ENCODE measurements around the gene PLCH1. TPM values are rescaled to one million over a fixed set of nuclear protein-coding genes. Genes with fewer than 3 reads are reported as not detected.

The PLCH1 gene
- total RNA-seq, 1 experiment from 2014 or later: 1.4 TPM

DNA sequence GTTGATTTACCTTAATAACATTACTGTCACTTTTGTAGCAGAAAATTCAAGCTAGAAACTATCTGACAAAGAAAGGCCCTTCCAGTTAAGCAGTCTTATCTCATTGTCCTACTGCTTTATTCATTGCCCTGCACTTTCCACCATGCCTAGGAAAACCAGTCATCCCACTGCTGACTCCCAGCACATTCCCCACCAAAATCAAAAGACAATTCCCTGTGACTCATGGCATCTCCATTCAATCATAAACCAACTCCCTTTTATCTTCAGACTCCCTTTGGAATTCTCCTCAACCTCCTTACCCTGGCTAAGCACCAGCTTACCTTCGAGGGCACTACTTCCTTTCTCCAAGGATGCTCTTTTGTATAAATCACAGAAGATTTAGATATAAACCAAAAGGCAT lies 184.3 kb downstream of the PLCH1 start:
- Histone ChIP-seq H3K79me2 (ENCODE audit: low read depth) (no peaks in the 10 kb centered on the region), H3K4me3 (no peak overlapping the region), H3K9me2 (ENCODE audit: insufficient read depth) (no peaks in the 10 kb centered on the region), H3F3A (ENCODE audit: insufficient read depth, low read depth) (no peaks in the 10 kb centered on the region), H4K20me1 (ENCODE audit: insufficient read depth) (no peaks in the 10 kb centered on the region), H3K9me3 (ENCODE audit: insufficient read depth, low read depth) (no peaks in the 10 kb centered on the region), H3K36me3 (ENCODE audit: low read depth) (no peaks in the 10 kb centered on the region), H3K27me3 (ENCODE audit: insufficient read depth, low read depth) (no peaks in the 10 kb centered on the region), H3K27ac (no peak overlapping the region), H3K4me2 (no peak overlapping the region), H2AFZ (no peak overlapping the region), H3K4me1 (replicated peaks; ENCODE audit: insufficient read depth) (no peaks in the 10 kb centered on the region)
- intact Hi-C loops (cut with micrococcal nuclease; ENCODE audit: unreplicated experiment): no loop called here
- DNase-seq: no peak
- POLR2A ChIA-PET (ENCODE audit: unreplicated experiment): no interaction called here
- TF ChIP-seq CTCF (conservative IDR thresholded peaks at IDR 0.05): no peak
- no TSS peak for BruUV-seq (replicated peaks)
- CTCF ChIA-PET: no interaction called here

GRCh38 chr3:155560135-155560534 lies 184.7 kb downstream of the PLCH1 start:
- Histone ChIP-seq H3K27ac (no peak overlapping the region), H3K36me3 (ENCODE audit: low read depth) (no peaks in the 10 kb centered on the region), H4K20me1 (ENCODE audit: insufficient read depth) (no peaks in the 10 kb centered on the region), H3F3A (ENCODE audit: insufficient read depth, low read depth) (no peaks in the 10 kb centered on the region), H3K79me2 (ENCODE audit: low read depth) (no peaks in the 10 kb centered on the region), H3K4me3 (no peak overlapping the region), H3K4me1 (replicated peaks; ENCODE audit: insufficient read depth) (no peaks in the 10 kb centered on the region), H3K27me3 (ENCODE audit: insufficient read depth, low read depth) (no peaks in the 10 kb centered on the region), H3K9me3 (ENCODE audit: insufficient read depth, low read depth) (no peaks in the 10 kb centered on the region), H3K9me2 (ENCODE audit: insufficient read depth) (no peaks in the 10 kb centered on the region), H3K4me2 (no peak overlapping the region), H2AFZ (no peak overlapping the region)
- intact Hi-C loops (cut with micrococcal nuclease; ENCODE audit: unreplicated experiment): no loop called here
- no peak for DNase-seq
- CTCF ChIA-PET: no interaction called here
- POLR2A ChIA-PET (ENCODE audit: unreplicated experiment): no interaction called here
- no TSS peak for BruUV-seq (replicated peaks)
- TF ChIP-seq CTCF (conservative IDR thresholded peaks at IDR 0.05) (no peak), EZH2 (IDR thresholded peaks at IDR 0.05; ENCODE audit: low read depth) (no peak)

DNA sequence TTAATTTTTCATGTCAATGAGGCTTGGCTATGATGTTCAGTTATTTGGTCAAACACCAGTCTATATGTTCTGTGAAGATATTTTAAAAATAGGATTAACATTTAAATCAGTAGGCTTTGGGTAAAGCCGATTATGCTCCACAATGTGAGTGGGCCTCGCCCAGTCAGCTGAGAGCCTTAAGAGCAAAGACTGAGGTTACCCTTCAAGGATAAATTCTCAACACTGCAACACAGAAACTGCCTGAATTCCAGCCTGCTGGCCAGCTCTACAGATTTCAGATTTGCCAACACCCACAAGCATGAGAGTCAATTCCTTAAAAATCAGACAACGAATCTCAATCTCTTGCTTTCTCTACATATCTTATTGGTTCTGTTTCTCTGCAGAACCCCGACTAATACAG lies 188.3 kb downstream of the PLCH1 start:
- ChIA-PET POLR2A (ENCODE audit: unreplicated experiment) (no interaction called here), CTCF (no interaction called here)
- Histone ChIP-seq H3K9me3 (ENCODE audit: insufficient read depth, low read depth) (no peaks in the 10 kb centered on the region), H3K27me3 (ENCODE audit: insufficient read depth, low read depth) (no peaks in the 10 kb centered on the region), H3K36me3 (ENCODE audit: low read depth) (no peaks in the 10 kb centered on the region), H3K4me1 (replicated peaks; ENCODE audit: insufficient read depth) (no peaks in the 10 kb centered on the region), H3K4me3 (no peak overlapping the region), H3F3A (ENCODE audit: insufficient read depth, low read depth) (no peaks in the 10 kb centered on the region), H3K79me2 (ENCODE audit: low read depth) (no peaks in the 10 kb centered on the region), H2AFZ (no peak overlapping the region), H3K27ac (no peak overlapping the region), H3K9me2 (ENCODE audit: insufficient read depth) (no peaks in the 10 kb centered on the region), H3K4me2 (no peak overlapping the region), H4K20me1 (ENCODE audit: insufficient read depth) (no peaks in the 10 kb centered on the region)
- TF ChIP-seq CTCF (conservative IDR thresholded peaks at IDR 0.05): no peak
- TF ChIP-seq EZH2 (IDR thresholded peaks at IDR 0.05; ENCODE audit: low read depth): no peak
- DNase-seq: no peak
- intact Hi-C loops (cut with micrococcal nuclease; ENCODE audit: unreplicated experiment): no loop called here
- BruUV-seq (replicated peaks): no TSS peak
